ENCODE data around the gene GARIN5A.

DNA sequence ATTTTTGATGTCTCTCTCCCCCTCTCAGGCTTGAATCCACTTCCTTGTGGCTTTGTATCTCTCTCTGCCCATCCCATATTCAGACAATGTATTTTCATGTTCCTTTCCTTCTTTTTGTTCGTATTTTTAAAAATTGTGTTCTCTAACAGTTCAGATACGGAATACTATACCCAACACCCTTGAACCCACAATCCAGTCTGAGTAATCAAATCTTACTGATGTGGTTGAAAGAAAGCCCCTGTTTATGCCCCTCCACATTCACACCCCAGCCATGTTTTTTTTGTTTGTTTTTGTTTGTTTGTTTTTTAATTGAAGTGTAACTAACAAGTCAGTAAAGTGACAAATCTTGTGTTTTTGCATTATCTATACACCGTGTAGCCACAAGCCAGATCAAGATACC is 56.5 kb downstream of the GARIN5A start:
- no peak for TF ChIP-seq POLR2A (IDR thresholded peaks at IDR 0.05)
- TF ChIP-seq, protein P1, sequence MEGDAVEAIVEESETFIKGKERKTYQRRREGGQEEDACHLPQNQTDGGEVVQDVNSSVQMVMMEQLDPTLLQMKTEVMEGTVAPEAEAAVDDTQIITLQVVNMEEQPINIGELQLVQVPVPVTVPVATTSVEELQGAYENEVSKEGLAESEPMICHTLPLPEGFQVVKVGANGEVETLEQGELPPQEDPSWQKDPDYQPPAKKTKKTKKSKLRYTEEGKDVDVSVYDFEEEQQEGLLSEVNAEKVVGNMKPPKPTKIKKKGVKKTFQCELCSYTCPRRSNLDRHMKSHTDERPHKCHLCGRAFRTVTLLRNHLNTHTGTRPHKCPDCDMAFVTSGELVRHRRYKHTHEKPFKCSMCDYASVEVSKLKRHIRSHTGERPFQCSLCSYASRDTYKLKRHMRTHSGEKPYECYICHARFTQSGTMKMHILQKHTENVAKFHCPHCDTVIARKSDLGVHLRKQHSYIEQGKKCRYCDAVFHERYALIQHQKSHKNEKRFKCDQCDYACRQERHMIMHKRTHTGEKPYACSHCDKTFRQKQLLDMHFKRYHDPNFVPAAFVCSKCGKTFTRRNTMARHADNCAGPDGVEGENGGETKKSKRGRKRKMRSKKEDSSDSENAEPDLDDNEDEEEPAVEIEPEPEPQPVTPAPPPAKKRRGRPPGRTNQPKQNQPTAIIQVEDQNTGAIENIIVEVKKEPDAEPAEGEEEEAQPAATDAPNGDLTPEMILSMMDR (IDR thresholded peaks at IDR 0.05) = no peak
